Neuronal stem cell (in vitro differentiated cells): ENCODE measurements around the gene ZC2HC1C.

ENCODE experiments used
- DNase-seq: peaks from one replicate; pipeline ENCODE4 v3.0.0-alpha.2; 2013; ENCODE audit warnings: low spot score
- H2AFZ ChIP-seq: one replicate; pipeline ENCODE4 v1.6.1; 2013; ENCODE audit warnings: mild to moderate bottlenecking, low read length, inconsistent platforms
- H2AK5ac ChIP-seq: 2 replicates; pipeline ENCODE4 v1.6.1; 2013; ENCODE audit warnings: low read depth, mild to moderate bottlenecking, inconsistent platforms, low read length, moderate library complexity, mixed read lengths
- H2BK120ac ChIP-seq: 2 replicates; pipeline ENCODE4 v1.6.1; 2013; ENCODE audit warnings: low read depth, mild to moderate bottlenecking, inconsistent platforms, low read length, moderate library complexity, mixed read lengths
- H2BK12ac ChIP-seq: one replicate; pipeline ENCODE4 v1.6.1; 2013; ENCODE audit warnings: low read length, inconsistent platforms
- H2BK15ac ChIP-seq: 2 replicates; pipeline ENCODE4 v1.6.1; 2013; ENCODE audit warnings: mild to moderate bottlenecking, low read length, inconsistent platforms, mixed read lengths
- H2BK5ac ChIP-seq: one replicate; pipeline ENCODE4 v1.6.1; 2013; ENCODE audit warnings: inconsistent platforms, mild to moderate bottlenecking, low read length, moderate library complexity
- H3K14ac ChIP-seq: one replicate; pipeline ENCODE4 v1.6.1; 2013; ENCODE audit warnings: low read length, inconsistent platforms
- H3K18ac ChIP-seq: 2 replicates; pipeline ENCODE4 v1.6.1; 2013; ENCODE audit warnings: low read length, inconsistent platforms
- H3K23ac ChIP-seq: 2 replicates; pipeline ENCODE4 v1.6.1; 2013; ENCODE audit warnings: low read depth, mild to moderate bottlenecking, mixed read lengths, low read length, inconsistent platforms; ENCODE audit not compliant: poor library complexity
- H3K27ac ChIP-seq: replicated peaks from 3 replicates; pipeline ENCODE4 v1.5.1; 2013; ENCODE audit warnings: low read length, inconsistent platforms
- H3K27me3 ChIP-seq, 3 experiments: 2 replicates each; pipeline ENCODE4 v1.6.1; 2013; ENCODE audit warnings: low read length in 3 of 3, mild to moderate bottlenecking in 2 of 3, inconsistent platforms in 1 of 3, low read depth in 1 of 3, mixed read lengths in 1 of 3, moderate library complexity in 1 of 3; ENCODE audit not compliant: control insufficient read depth in 3 of 3, insufficient read depth in 3 of 3
- H3K36me3 ChIP-seq, 2 donors: replicated peaks in 1 of 2; 2 replicates each; pipeline ENCODE4 v1.6.1; 2013; ENCODE audit warnings: low read length in 2 of 2; ENCODE audit not compliant: control insufficient read depth in 2 of 2, insufficient read depth in 2 of 2
- H3K4ac ChIP-seq: 2 replicates; pipeline ENCODE4 v1.6.1; 2013; ENCODE audit warnings: inconsistent platforms, mild to moderate bottlenecking, low read length, moderate library complexity
- H3K4me1 ChIP-seq, 2 donors: 1 replicate in 1 of 2; 2 replicates in 1 of 2; pipeline ENCODE4 v1.6.1; 2013; ENCODE audit warnings: low read length in 2 of 2, low read depth in 1 of 2; ENCODE audit not compliant: control insufficient read depth in 2 of 2, insufficient read depth in 1 of 2
- H3K4me2 ChIP-seq: one replicate; pipeline ENCODE4 v1.6.1; 2013; ENCODE audit warnings: mild to moderate bottlenecking, low read length, inconsistent platforms; ENCODE audit not compliant: insufficient read depth, poor library complexity, severe bottlenecking
- H3K4me3 ChIP-seq, 2 donors: 2 replicates each; pipeline ENCODE4 v1.5.1; 2013; ENCODE audit warnings: low read length in 2 of 2, mild to moderate bottlenecking in 2 of 2, inconsistent platforms in 1 of 2, moderate library complexity in 1 of 2
- H3K79me1 ChIP-seq: one replicate; pipeline ENCODE4 v1.6.1; 2013; ENCODE audit warnings: low read depth, mild to moderate bottlenecking, inconsistent platforms, low read length, moderate library complexity
- H3K9ac ChIP-seq: one replicate; pipeline ENCODE4 v1.6.1; 2013; ENCODE audit warnings: mild to moderate bottlenecking, low read depth, low read length, inconsistent platforms; ENCODE audit not compliant: poor library complexity
- H3K9me3 ChIP-seq, 2 donors: replicated peaks in 1 of 2; 2 replicates each; pipeline versions ENCODE3 to v1.6.1; 2013; ENCODE audit warnings: low read length in 2 of 2, mild to moderate bottlenecking in 2 of 2, inconsistent platforms in 1 of 2, low read depth in 1 of 2, mixed read lengths in 1 of 2, moderate library complexity in 1 of 2; ENCODE audit not compliant: control insufficient read depth in 2 of 2, insufficient read depth in 1 of 2
- H4K8ac ChIP-seq: one replicate; pipeline ENCODE4 v1.6.1; 2013; ENCODE audit warnings: low read depth, mild to moderate bottlenecking, inconsistent platforms, low read length, moderate library complexity
- H4K91ac ChIP-seq: one replicate; pipeline ENCODE4 v1.6.1; 2013; ENCODE audit warnings: low read length, low read depth, mild to moderate bottlenecking, inconsistent platforms; ENCODE audit not compliant: poor library complexity
- WGBS, 2 donors: extraction: QIAGEN DNeasy Blood & Tissue Kit; methylation state at CpG; one replicate each; pipeline ENCODE4 v1.1.7; 2013; ENCODE audit warnings: missing lambda C conversion rate in 2 of 2, mixed read lengths in 1 of 2; ENCODE audit not compliant: insufficient read length in 2 of 2, insufficient replicate concordance in 1 of 2; ENCODE audit errors: extremely low coverage in 2 of 2; 5-methylcytosine and 5-hydroxymethylcytosine counted together

Gene ZC2HC1C

DNA sequence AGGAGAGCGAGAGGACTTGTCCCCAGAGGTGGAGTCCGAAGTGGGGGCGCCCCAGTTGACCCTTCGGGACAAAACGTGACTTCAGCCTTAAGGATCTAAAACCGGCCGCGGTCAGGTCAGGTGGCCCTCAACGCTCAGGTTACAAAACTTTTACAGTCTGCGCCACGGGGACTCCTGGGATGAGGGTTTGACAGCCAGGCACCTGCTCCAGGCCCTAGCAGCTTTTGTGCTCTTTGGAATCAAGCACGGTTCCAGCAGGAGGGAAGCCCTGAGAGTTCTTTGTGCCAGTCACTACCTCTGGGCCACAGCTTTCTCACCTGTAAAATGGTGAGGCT is 337 bp downstream of the ZC2HC1C start:
- H4K91ac ChIP-seq = no peak overlapping the region
- no peaks in the 10 kb centered on the region for H3K9me3 ChIP-seq
- no peak overlapping the region for H2BK120ac ChIP-seq
- H3K27me3 ChIP-seq = peaks cover 0 to 5% (median 0%) of the 10 kb centered on the region in 3 experiments
- H3K4me2 ChIP-seq = peak overlapping the region; percentile 77
- no peak overlapping the region for H2BK5ac ChIP-seq
- H3K23ac ChIP-seq = peak overlapping the region; percentile 77
- no peak overlapping the region for H2BK12ac ChIP-seq
- no peak overlapping the region for H3K14ac ChIP-seq
- no peak overlapping the region for H3K4ac ChIP-seq
- no CpG with 5 or more reads among the region's 12 CpGs for WGBS, 2 donors
- peak overlapping the region; percentile 76 for H3K18ac ChIP-seq
- no peak overlapping the region for H4K8ac ChIP-seq
- H2AFZ ChIP-seq = peak overlapping the region; percentile 96
- no peak overlapping the region for H3K27ac ChIP-seq
- H3K36me3 ChIP-seq = no peaks in the 10 kb centered on the region
- H2BK15ac ChIP-seq = no peak overlapping the region
- H3K4me1 ChIP-seq = peaks cover 6 to 7% of the 10 kb centered on the region in 2 donors
- no peak for DNase-seq
- H3K4me3 ChIP-seq = peak overlapping the region; percentile 60 to 77
- H3K79me1 ChIP-seq = no peaks in the 10 kb centered on the region
- H2AK5ac ChIP-seq = no peak overlapping the region
- H3K9ac ChIP-seq = peak overlapping the region; percentile 73

DNA sequence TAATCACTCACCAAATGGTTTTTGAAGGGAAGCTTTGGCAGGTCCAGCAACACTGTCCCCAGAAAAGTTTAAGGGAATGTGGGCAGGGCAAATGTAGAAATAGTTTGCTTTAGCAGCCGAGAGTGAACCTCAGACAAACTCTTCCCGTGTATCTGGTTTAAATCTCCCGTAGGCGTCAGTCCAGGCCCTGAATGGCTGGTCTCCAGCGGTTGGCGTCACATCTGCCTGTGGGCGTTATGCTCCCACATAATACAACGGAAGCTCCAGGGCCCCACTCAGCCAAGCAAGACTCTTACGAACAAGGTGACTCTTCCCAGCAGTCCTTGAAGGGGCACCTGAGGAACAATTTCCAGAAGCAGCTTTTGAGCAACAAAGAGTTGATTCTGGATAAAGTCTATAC is 942 bp downstream of the ZC2HC1C start:
- Histone ChIP-seq H4K8ac (no peak overlapping the region), H3K23ac (no peak overlapping the region), H2BK12ac (no peak overlapping the region), H3K18ac (no peak overlapping the region), H3K4me1 (peaks cover 6 to 7% of the 10 kb centered on the region in 2 donors), H3K36me3 (no peaks in the 10 kb centered on the region), H3K4ac (no peak overlapping the region), H4K91ac (no peak overlapping the region), H3K79me1 (no peaks in the 10 kb centered on the region), H2BK120ac (no peak overlapping the region), H3K27me3 (peaks cover 0 to 5% (median 0%) of the 10 kb centered on the region in 3 experiments), H3K4me3 (no peak overlapping the region), H3K4me2 (no peak overlapping the region), H3K9me3 (no peaks in the 10 kb centered on the region), H2BK15ac (no peak overlapping the region), H3K27ac (no peak overlapping the region), H2BK5ac (no peak overlapping the region), H3K9ac (no peak overlapping the region), H3K14ac (no peak overlapping the region), H2AK5ac (no peak overlapping the region), H2AFZ (peak overlapping the region; percentile 96)
- WGBS, 2 donors = no CpG with 5 or more reads among the region's 9 CpGs
- no peak for DNase-seq

GRCh38 chr14:75077794-75078193 is 8.4 kb downstream of the ZC2HC1C start:
- no peak overlapping the region for H2BK12ac ChIP-seq
- H3K4ac ChIP-seq = no peak overlapping the region
- H4K91ac ChIP-seq = no peak overlapping the region
- H3K9me3 ChIP-seq = no peaks in the 10 kb centered on the region
- no peak overlapping the region for H3K23ac ChIP-seq
- no peak overlapping the region for H3K4me3 ChIP-seq
- no peak overlapping the region for H3K14ac ChIP-seq
- H3K79me1 ChIP-seq = no peaks in the 10 kb centered on the region
- no peak overlapping the region for H4K8ac ChIP-seq
- no peak overlapping the region for H2AK5ac ChIP-seq
- no peak overlapping the region for H3K18ac ChIP-seq
- DNase-seq = no peak
- peaks cover 0 to 7% of the 10 kb centered on the region in 2 donors for H3K36me3 ChIP-seq
- no peak overlapping the region for H3K27ac ChIP-seq
- H3K27me3 ChIP-seq = no peaks in the 10 kb centered on the region
- H2AFZ ChIP-seq = no peak overlapping the region
- no peak overlapping the region for H3K4me2 ChIP-seq
- no peak overlapping the region for H3K9ac ChIP-seq
- H2BK15ac ChIP-seq = no peak overlapping the region
- no peaks in the 10 kb centered on the region for H3K4me1 ChIP-seq
- no peak overlapping the region for H2BK5ac ChIP-seq
- no peak overlapping the region for H2BK120ac ChIP-seq

GRCh38 chr14:75079521-75079920 is 10.1 kb downstream of the ZC2HC1C start:
- no peaks in the 10 kb centered on the region for H3K27me3 ChIP-seq
- H2BK15ac ChIP-seq = no peak overlapping the region
- no peaks in the 10 kb centered on the region for H3K4me1 ChIP-seq
- no peak overlapping the region for H2AFZ ChIP-seq
- no peak overlapping the region for H2BK120ac ChIP-seq
- WGBS, 2 donors = no CpG with 5 or more reads among the region's 4 CpGs
- H3K79me1 ChIP-seq = no peaks in the 10 kb centered on the region
- H4K8ac ChIP-seq = no peak overlapping the region
- no peak overlapping the region for H3K18ac ChIP-seq
- H3K14ac ChIP-seq = no peak overlapping the region
- H3K36me3 ChIP-seq = peaks cover 9 to 24% of the 10 kb centered on the region in 2 donors
- no peak overlapping the region for H3K4ac ChIP-seq
- no peaks in the 10 kb centered on the region for H3K9me3 ChIP-seq
- no peak overlapping the region for H3K4me2 ChIP-seq
- H3K9ac ChIP-seq = no peak overlapping the region
- no peak overlapping the region for H4K91ac ChIP-seq
- H3K23ac ChIP-seq = no peak overlapping the region
- no peak overlapping the region for H2AK5ac ChIP-seq
- H3K27ac ChIP-seq = no peak overlapping the region
- no peak for DNase-seq
- H2BK12ac ChIP-seq = no peak overlapping the region
- H3K4me3 ChIP-seq = no peak overlapping the region
- H2BK5ac ChIP-seq = no peak overlapping the region
